GM23338 (cell line): Measurements from ENCODE around the gene SPAG16. TPM values are rescaled to one million over a fixed set of nuclear protein-coding genes. Genes with fewer than 3 reads are reported as not detected.

Source experiments
- ATAC-seq: fragments of 200-7000 bp; cut with Tn5 transposase; 3 replicates; pipeline ENCODE4 v1.9.1; 2020
- DNase-seq: peaks from one replicate; pipeline ENCODE4 v3.0.0-alpha.2; 2015; ENCODE audit warnings: low spot score
- H2AFZ ChIP-seq: fragments of 200-600 bp; sonication (generic); 2 replicates; pipeline ENCODE4 v1.8.0; 2016; ENCODE audit warnings: antibody characterized with exemption, mild to moderate bottlenecking, moderate library complexity
- H3F3A ChIP-seq: fragments of 200-600 bp; sonication (generic); replicated peaks from 2 replicates; pipeline ENCODE4 v1.8.0; 2017; ENCODE audit warnings: antibody characterized with exemption, mixed run types, low read depth
- H3K27ac ChIP-seq: fragments of 200-600 bp; sonication (generic); 2 replicates; pipeline ENCODE4 v1.6.1; 2016; ENCODE audit warnings: low read depth
- H3K27me3 ChIP-seq: fragments of 200-600 bp; sonication (generic); 2 replicates; pipeline ENCODE4 v1.8.0; 2016; ENCODE audit warnings: mild to moderate bottlenecking, mixed run types, moderate library complexity; ENCODE audit not compliant: insufficient read depth
- H3K36me3 ChIP-seq: fragments of 200-600 bp; sonication (generic); 2 replicates; pipeline ENCODE4 v1.8.0; 2016; ENCODE audit warnings: mild to moderate bottlenecking; ENCODE audit not compliant: insufficient read depth
- H3K4me1 ChIP-seq: fragments of 200-600 bp; sonication (generic); 2 replicates; pipeline ENCODE4 v1.8.0; 2016; ENCODE audit warnings: mild to moderate bottlenecking, moderate library complexity; ENCODE audit not compliant: insufficient read depth
- H3K4me2 ChIP-seq: fragments of 200-600 bp; sonication (generic); 2 replicates; pipeline ENCODE4 v1.7.1; 2017; ENCODE audit warnings: mixed run types
- H3K4me3 ChIP-seq: fragments of 200-600 bp; sonication (generic); 2 replicates; pipeline ENCODE4 v1.6.1; 2016; ENCODE audit warnings: mixed run types
- H3K79me2 ChIP-seq: fragments of 200-600 bp; sonication (generic); replicated peaks from 2 replicates; pipeline ENCODE4 v1.8.0; 2017; ENCODE audit warnings: mild to moderate bottlenecking; ENCODE audit not compliant: insufficient read depth
- H3K9me2 ChIP-seq: fragments of 200-600 bp; sonication (generic); 2 replicates; pipeline ENCODE4 v1.8.0; 2017; ENCODE audit not compliant: insufficient read depth
- H4K20me1 ChIP-seq: fragments of 200-600 bp; sonication (generic); replicated peaks from 2 replicates; pipeline ENCODE4 v1.8.0; 2017; ENCODE audit warnings: mild to moderate bottlenecking; ENCODE audit not compliant: insufficient read depth
- H3K27ac Mint-ChIP-seq: 2 replicates; pipeline ENCODE4 v1.8.0; 2020; ENCODE audit warnings: inconsistent platforms, mild to moderate bottlenecking, moderate library complexity, mixed read lengths
- H3K27me3 Mint-ChIP-seq: 3 replicates; pipeline ENCODE4 v1.8.0; 2022; ENCODE audit warnings: low read depth, mild to moderate bottlenecking, moderate library complexity, mixed read lengths, inconsistent platforms; ENCODE audit not compliant: insufficient read depth, poor library complexity
- H3K36me3 Mint-ChIP-seq: 3 replicates; pipeline ENCODE4 v1.8.0; 2021; ENCODE audit warnings: low read depth, mild to moderate bottlenecking, inconsistent platforms, moderate library complexity, mixed read lengths
- H3K4me1 Mint-ChIP-seq: 3 replicates; pipeline ENCODE4 v1.8.0; 2020; ENCODE audit warnings: mild to moderate bottlenecking, inconsistent platforms, mixed read lengths
- H3K4me3 Mint-ChIP-seq: 3 replicates; pipeline ENCODE4 v1.8.0; 2021; ENCODE audit warnings: moderate library complexity, mild to moderate bottlenecking, inconsistent platforms, mixed read lengths
- H3K9me3 Mint-ChIP-seq: 3 replicates; pipeline ENCODE4 v1.8.0; 2020; ENCODE audit warnings: moderate library complexity, mild to moderate bottlenecking, inconsistent platforms, mixed read lengths
- CREB1 ChIP-seq: fragments of 250-450 bp; sonication (Bioruptor Pico); IDR thresholded peaks from 2 replicates; pipeline ENCODE4 v1.5.0; 2020; ENCODE audit warnings: low read depth, mild to moderate bottlenecking, moderate library complexity
- JUNB ChIP-seq: IDR thresholded peaks from one replicate; pipeline ENCODE4 v1.6.1; 2016; ENCODE audit warnings: antibody characterized with exemption; ENCODE audit not compliant: unreplicated experiment
- NANOG ChIP-seq: IDR thresholded peaks from 2 replicates; pipeline ENCODE4 v1.6.1; 2016; ENCODE audit warnings: antibody characterized with exemption, borderline replicate concordance
- POLR2AphosphoS5 ChIP-seq: IDR thresholded peaks from 2 replicates; pipeline ENCODE4 v1.6.1; 2016; ENCODE audit warnings: antibody characterized with exemption, low read depth
- STAT1 ChIP-seq: IDR thresholded peaks from one replicate; pipeline ENCODE4 v1.6.1; 2016; ENCODE audit warnings: antibody characterized with exemption; ENCODE audit not compliant: unreplicated experiment
- ZNF331 ChIP-seq: fragments of 250-450 bp; sonication (Bioruptor Pico); IDR thresholded peaks from 2 replicates; pipeline ENCODE4 v1.5.0; 2020; ENCODE audit warnings: low read depth, mild to moderate bottlenecking, moderate library complexity
- polyA plus RNA-seq: library from polyadenylated mRNA; unstranded; fragments of >200 nt; fragmentation: Nextera tagmentation; extraction: Ambion mirVana; gene quantifications from 2 replicates; pipeline ENCODE4 v1.2.1, GENCODE V29; 2016
- total RNA-seq: library from RNA; depleted of rRNA; stranded (reverse); fragments of >200 nt; shearing (Covaris generic); gene quantifications from 2 replicates; pipeline ENCODE4 v1.2.3, GENCODE V29; 2014
- TF ChIP-seq, protein P1 (sequence below), 2 experiments: fragments of 200-600 bp in 1 of 2; sonication (generic) in 1 of 2; conservative IDR thresholded peaks; 2 replicates each; pipeline versions ENCODE4 v1.5.1 to v1.6.1; 2016 to 2017; ENCODE audit warnings: antibody characterized with exemption in 2 of 2, low read depth in 2 of 2, mild to moderate bottlenecking in 2 of 2, moderate library complexity in 1 of 2
- TF ChIP-seq, protein P2 (sequence below): fragments of 250-450 bp; sonication (Bioruptor Pico); IDR thresholded peaks from 2 replicates; pipeline ENCODE4 v1.5.0; 2020; ENCODE audit warnings: mild to moderate bottlenecking, moderate library complexity
- TF ChIP-seq, protein P3 (sequence below): IDR thresholded peaks from one replicate; pipeline ENCODE4 v1.6.1; 2018; ENCODE audit warnings: antibody characterized with exemption; ENCODE audit not compliant: unreplicated experiment

The SPAG16 gene
- total and polyA plus RNA-seq, 2 experiments from 2014 or later: 19.7 to 47.8 TPM

DNA sequence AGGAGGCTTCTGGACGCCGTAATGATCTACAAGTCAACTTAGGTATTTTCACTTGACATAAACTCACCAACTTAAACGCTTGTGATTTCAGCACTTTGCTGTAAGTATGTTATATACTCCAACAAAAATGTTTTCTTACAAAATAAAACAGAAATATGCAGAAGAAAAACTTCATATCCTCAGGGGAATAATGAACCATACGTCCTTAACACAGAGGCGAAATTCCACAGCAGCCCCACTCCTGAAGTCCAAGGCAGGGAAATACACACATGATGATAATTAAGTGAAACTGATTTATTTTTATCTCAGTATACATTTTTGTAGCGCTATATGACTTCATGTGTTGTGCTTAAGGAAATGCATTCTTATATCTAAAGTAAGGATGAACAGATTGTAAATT lies 791.2 kb downstream of the SPAG16 start (continued):
- TF ChIP-seq, protein P1, sequence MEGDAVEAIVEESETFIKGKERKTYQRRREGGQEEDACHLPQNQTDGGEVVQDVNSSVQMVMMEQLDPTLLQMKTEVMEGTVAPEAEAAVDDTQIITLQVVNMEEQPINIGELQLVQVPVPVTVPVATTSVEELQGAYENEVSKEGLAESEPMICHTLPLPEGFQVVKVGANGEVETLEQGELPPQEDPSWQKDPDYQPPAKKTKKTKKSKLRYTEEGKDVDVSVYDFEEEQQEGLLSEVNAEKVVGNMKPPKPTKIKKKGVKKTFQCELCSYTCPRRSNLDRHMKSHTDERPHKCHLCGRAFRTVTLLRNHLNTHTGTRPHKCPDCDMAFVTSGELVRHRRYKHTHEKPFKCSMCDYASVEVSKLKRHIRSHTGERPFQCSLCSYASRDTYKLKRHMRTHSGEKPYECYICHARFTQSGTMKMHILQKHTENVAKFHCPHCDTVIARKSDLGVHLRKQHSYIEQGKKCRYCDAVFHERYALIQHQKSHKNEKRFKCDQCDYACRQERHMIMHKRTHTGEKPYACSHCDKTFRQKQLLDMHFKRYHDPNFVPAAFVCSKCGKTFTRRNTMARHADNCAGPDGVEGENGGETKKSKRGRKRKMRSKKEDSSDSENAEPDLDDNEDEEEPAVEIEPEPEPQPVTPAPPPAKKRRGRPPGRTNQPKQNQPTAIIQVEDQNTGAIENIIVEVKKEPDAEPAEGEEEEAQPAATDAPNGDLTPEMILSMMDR (conservative IDR thresholded peaks at IDR 0.05; ENCODE audit: low read depth in 2 of 2): no peak

DNA sequence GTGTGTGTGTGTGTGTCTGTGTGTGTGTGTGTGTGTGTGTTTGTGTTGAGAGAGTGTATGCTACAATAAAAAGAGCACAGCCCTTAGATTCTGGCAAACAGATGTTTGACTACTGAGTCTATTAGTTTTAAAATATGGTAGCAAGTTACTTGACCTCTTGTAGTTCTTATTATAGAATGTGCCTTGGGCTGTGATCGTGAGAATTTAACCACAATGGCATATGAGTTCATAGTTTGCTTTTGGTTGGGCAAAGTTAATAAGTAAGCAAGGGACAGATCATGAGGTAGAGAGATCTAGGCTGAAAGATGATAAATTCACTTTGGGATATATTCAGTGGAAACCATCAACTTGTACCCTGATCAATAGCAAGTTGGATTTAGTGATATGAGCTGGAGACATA lies 792.3 kb downstream of the SPAG16 start:
- H3K4me1 Mint-ChIP-seq: peaks cover 7% of the 10 kb centered on the region; the same call in 2 of the 3 replicates
- no peak overlapping the region for H3K27ac ChIP-seq
- no peaks in the 10 kb centered on the region for H3K9me2 ChIP-seq
- H4K20me1 ChIP-seq: no peaks in the 10 kb centered on the region
- H3K79me2 ChIP-seq: no peaks in the 10 kb centered on the region
- no peaks in the 10 kb centered on the region for H3K27me3 ChIP-seq
- H3K9me3 Mint-ChIP-seq: no peaks in the 10 kb centered on the region
- no peaks in the 10 kb centered on the region for H3K36me3 Mint-ChIP-seq
- no peak for ATAC-seq
- no peak overlapping the region for H3K4me3 Mint-ChIP-seq
- H3K4me1 ChIP-seq: no peaks in the 10 kb centered on the region; the same call in 1 of the 2 replicates
- H3K36me3 ChIP-seq: no peaks in the 10 kb centered on the region
- H2AFZ ChIP-seq: no peak overlapping the region
- no peaks in the 10 kb centered on the region for H3F3A ChIP-seq
- no peaks in the 10 kb centered on the region for H3K27me3 Mint-ChIP-seq
- no peak for DNase-seq
- no peak overlapping the region for H3K4me3 ChIP-seq
- no peak for TF ChIP-seq POLR2AphosphoS5
- TF ChIP-seq STAT1: no peak
- TF ChIP-seq, protein P2, sequence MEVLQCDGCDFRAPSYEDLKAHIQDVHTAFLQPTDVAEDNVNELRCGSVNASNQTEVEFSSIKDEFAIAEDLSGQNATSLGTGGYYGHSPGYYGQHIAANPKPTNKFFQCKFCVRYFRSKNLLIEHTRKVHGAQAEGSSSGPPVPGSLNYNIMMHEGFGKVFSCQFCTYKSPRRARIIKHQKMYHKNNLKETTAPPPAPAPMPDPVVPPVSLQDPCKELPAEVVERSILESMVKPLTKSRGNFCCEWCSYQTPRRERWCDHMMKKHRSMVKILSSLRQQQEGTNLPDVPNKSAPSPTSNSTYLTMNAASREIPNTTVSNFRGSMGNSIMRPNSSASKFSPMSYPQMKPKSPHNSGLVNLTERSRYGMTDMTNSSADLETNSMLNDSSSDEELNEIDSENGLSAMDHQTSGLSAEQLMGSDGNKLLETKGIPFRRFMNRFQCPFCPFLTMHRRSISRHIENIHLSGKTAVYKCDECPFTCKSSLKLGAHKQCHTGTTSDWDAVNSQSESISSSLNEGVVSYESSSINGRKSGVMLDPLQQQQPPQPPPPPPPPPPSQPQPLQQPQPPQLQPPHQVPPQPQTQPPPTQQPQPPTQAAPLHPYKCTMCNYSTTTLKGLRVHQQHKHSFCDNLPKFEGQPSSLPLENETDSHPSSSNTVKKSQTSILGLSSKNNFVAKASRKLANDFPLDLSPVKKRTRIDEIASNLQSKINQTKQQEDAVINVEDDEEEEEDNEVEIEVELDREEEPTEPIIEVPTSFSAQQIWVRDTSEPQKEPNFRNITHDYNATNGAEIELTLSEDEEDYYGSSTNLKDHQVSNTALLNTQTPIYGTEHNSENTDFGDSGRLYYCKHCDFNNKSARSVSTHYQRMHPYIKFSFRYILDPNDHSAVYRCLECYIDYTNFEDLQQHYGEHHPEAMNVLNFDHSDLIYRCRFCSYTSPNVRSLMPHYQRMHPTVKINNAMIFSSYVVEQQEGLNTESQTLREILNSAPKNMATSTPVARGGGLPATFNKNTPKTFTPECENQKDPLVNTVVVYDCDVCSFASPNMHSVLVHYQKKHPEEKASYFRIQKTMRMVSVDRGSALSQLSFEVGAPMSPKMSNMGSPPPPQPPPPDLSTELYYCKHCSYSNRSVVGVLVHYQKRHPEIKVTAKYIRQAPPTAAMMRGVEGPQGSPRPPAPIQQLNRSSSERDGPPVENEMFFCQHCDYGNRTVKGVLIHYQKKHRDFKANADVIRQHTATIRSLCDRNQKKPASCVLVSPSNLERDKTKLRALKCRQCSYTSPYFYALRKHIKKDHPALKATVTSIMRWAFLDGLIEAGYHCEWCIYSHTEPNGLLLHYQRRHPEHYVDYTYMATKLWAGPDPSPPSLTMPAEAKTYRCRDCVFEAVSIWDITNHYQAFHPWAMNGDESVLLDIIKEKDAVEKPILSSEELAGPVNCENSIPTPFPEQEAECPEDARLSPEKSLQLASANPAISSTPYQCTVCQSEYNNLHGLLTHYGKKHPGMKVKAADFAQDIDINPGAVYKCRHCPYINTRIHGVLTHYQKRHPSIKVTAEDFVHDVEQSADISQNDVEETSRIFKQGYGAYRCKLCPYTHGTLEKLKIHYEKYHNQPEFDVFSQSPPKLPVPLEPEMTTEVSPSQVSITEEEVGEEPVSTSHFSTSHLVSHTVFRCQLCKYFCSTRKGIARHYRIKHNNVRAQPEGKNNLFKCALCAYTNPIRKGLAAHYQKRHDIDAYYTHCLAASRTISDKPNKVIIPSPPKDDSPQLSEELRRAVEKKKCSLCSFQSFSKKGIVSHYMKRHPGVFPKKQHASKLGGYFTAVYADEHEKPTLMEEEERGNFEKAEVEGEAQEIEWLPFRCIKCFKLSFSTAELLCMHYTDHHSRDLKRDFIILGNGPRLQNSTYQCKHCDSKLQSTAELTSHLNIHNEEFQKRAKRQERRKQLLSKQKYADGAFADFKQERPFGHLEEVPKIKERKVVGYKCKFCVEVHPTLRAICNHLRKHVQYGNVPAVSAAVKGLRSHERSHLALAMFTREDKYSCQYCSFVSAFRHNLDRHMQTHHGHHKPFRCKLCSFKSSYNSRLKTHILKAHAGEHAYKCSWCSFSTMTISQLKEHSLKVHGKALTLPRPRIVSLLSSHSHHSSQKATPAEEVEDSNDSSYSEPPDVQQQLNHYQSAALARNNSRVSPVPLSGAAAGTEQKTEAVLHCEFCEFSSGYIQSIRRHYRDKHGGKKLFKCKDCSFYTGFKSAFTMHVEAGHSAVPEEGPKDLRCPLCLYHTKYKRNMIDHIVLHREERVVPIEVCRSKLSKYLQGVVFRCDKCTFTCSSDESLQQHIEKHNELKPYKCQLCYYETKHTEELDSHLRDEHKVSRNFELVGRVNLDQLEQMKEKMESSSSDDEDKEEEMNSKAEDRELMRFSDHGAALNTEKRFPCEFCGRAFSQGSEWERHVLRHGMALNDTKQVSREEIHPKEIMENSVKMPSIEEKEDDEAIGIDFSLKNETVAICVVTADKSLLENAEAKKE (CRISPR knock-in tag): no peak
- no peak for TF ChIP-seq CREB1 (CRISPR knock-in tag)
- TF ChIP-seq NANOG: no peak
- TF ChIP-seq, protein P3, sequence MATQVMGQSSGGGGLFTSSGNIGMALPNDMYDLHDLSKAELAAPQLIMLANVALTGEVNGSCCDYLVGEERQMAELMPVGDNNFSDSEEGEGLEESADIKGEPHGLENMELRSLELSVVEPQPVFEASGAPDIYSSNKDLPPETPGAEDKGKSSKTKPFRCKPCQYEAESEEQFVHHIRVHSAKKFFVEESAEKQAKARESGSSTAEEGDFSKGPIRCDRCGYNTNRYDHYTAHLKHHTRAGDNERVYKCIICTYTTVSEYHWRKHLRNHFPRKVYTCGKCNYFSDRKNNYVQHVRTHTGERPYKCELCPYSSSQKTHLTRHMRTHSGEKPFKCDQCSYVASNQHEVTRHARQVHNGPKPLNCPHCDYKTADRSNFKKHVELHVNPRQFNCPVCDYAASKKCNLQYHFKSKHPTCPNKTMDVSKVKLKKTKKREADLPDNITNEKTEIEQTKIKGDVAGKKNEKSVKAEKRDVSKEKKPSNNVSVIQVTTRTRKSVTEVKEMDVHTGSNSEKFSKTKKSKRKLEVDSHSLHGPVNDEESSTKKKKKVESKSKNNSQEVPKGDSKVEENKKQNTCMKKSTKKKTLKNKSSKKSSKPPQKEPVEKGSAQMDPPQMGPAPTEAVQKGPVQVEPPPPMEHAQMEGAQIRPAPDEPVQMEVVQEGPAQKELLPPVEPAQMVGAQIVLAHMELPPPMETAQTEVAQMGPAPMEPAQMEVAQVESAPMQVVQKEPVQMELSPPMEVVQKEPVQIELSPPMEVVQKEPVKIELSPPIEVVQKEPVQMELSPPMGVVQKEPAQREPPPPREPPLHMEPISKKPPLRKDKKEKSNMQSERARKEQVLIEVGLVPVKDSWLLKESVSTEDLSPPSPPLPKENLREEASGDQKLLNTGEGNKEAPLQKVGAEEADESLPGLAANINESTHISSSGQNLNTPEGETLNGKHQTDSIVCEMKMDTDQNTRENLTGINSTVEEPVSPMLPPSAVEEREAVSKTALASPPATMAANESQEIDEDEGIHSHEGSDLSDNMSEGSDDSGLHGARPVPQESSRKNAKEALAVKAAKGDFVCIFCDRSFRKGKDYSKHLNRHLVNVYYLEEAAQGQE: no peak
- TF ChIP-seq ZNF331 (CRISPR knock-in tag): no peak
- no peak for TF ChIP-seq JUNB
- no peak overlapping the region for H3K4me2 ChIP-seq
- no peak overlapping the region for H3K27ac Mint-ChIP-seq
